GM18505 (cell line): ENCODE results near the gene NHS.
"Not testable (repeated sequence)": the region's sequence is repeated elsewhere in the genome, so short reads cannot be mapped to it uniquely, and the experiment has no call there.

ENCODE experiments used
- ATAC-seq: cut with Tn5 transposase; IDR thresholded peaks from one replicate; pipeline ENCODE4 v1.9.1; 2021; ENCODE audit not compliant: unreplicated experiment
- POLR2A ChIP-seq: IDR thresholded peaks from 4 replicates; pipeline ENCODE4 v1.6.1; 2011; ENCODE audit warnings: borderline replicate concordance; ENCODE audit not compliant: insufficient read depth, insufficient read length; ENCODE audit errors: extremely low read depth

NHS gene

GRCh38 chrX:17481086-17481485 lies 106.1 kb downstream of the NHS start:
- no peak for ATAC-seq

GRCh38 chrX:17484592-17484991 lies 109.6 kb downstream of the NHS start:
- TF ChIP-seq POLR2A, result no peak
- no peak for ATAC-seq

More at GRCh38 chrX:17481086-17481485, 106.1 kb downstream of the NHS start:
- no peak for TF ChIP-seq POLR2A

GRCh38 chrX:17485391-17485790 lies 110.4 kb downstream of the NHS start:
- no peak for TF ChIP-seq POLR2A
- ATAC-seq, result no peak

- TF ChIP-seq POLR2A, result no peak
- no peak for ATAC-seq
Observed at GRCh38 chrX:17488036-17488435, 113.0 kb downstream of the NHS start.

- no peak for TF ChIP-seq POLR2A
- ATAC-seq, result no peak
Observed at GRCh38 chrX:17494216-17494615, 119.2 kb downstream of the NHS start.

GRCh38 chrX:17495052-17495451 lies 120.1 kb downstream of the NHS start:
- no peak for TF ChIP-seq POLR2A
- ATAC-seq, result no peak

GRCh38 chrX:17496407-17496806 lies 121.4 kb downstream of the NHS start:
- ATAC-seq, result no peak
- no peak for TF ChIP-seq POLR2A

- ATAC-seq, result no peak
- no peak for TF ChIP-seq POLR2A
Observed at GRCh38 chrX:17497193-17497592, 122.2 kb downstream of the NHS start.

- no peak for ATAC-seq
- TF ChIP-seq POLR2A, result no peak
Observed at GRCh38 chrX:17499512-17499911, 124.5 kb downstream of the NHS start.

- no peak for ATAC-seq
- no peak for TF ChIP-seq POLR2A
Observed at GRCh38 chrX:17500145-17500579, 125.2 kb downstream of the NHS start.

GRCh38 chrX:17501746-17502145 lies 126.7 kb downstream of the NHS start:
- no peak for TF ChIP-seq POLR2A
- no peak for ATAC-seq

GRCh38 chrX:17506352-17506751 lies 131.4 kb downstream of the NHS start:
- not testable (repeated sequence) for ATAC-seq

GRCh38 chrX:17511556-17511955 lies 136.6 kb downstream of the NHS start:
- ATAC-seq, result no peak
- TF ChIP-seq POLR2A, result no peak

- ATAC-seq, result no peak
- no peak for TF ChIP-seq POLR2A
Observed at GRCh38 chrX:17519358-17519757, 144.4 kb downstream of the NHS start.

- no peak for TF ChIP-seq POLR2A
- ATAC-seq, result no peak
Observed at GRCh38 chrX:17520016-17520615, 145.1 kb downstream of the NHS start.
